Measurements from ENCODE around the gene GATAD1. TPM values are rescaled to one million over a fixed set of nuclear protein-coding genes. Genes with fewer than 3 reads are reported as not detected.

Gene GATAD1
- total RNA-seq, 1 experiment from 2014 or later = 27.0 TPM

- H3K27me3 ChIP-seq (ENCODE audit: control insufficient read depth, insufficient read depth, low read length) = peaks cover 7% of the 10 kb centered on the region; the same call in 1 of the 2 replicates
- ATAC-seq (no peak), DNase-seq (ENCODE audit: low read depth, low spot score) (no peak)
- ChIA-PET POLR2A (no interaction called here), CTCF (interaction anchor here (1.2 kb wide), 1 partner anchor 11 kb away, joined by 6 read pairs; no protein-coding TSS in a partner anchor)
- H3K27ac ChIP-seq (ENCODE audit: low read length) = no peak overlapping the region
- no peaks in the 10 kb centered on the region for H3K9me3 ChIP-seq (ENCODE audit: control insufficient read depth, insufficient read depth, low read depth, low read length)
- no TSS peak for BruUV-seq (replicated peaks)
- H3K4me3 ChIP-seq (ENCODE audit: low read depth in 2 of 2, low read length in 2 of 2) = no peak overlapping the region
- no peaks in the 10 kb centered on the region for H3K4me1 ChIP-seq (ENCODE audit: control insufficient read depth, insufficient read depth, low read length)
- TF ChIP-seq REST (IDR thresholded peaks at IDR 0.05; ENCODE audit: insufficient read depth in 1 of 2, low read depth in 2 of 2, low read length in 1 of 2) (no peak), TCF7L2 (IDR thresholded peaks at IDR 0.05; ENCODE audit: low read depth, low read length) (no peak), SIN3A (IDR thresholded peaks at IDR 0.05; ENCODE audit: borderline replicate concordance, insufficient read depth, low read depth, low read length) (no peak), POLR2AphosphoS5 (IDR thresholded peaks at IDR 0.05; ENCODE audit: low read depth, low read length) (no peak)
- TF ChIP-seq, protein P1, sequence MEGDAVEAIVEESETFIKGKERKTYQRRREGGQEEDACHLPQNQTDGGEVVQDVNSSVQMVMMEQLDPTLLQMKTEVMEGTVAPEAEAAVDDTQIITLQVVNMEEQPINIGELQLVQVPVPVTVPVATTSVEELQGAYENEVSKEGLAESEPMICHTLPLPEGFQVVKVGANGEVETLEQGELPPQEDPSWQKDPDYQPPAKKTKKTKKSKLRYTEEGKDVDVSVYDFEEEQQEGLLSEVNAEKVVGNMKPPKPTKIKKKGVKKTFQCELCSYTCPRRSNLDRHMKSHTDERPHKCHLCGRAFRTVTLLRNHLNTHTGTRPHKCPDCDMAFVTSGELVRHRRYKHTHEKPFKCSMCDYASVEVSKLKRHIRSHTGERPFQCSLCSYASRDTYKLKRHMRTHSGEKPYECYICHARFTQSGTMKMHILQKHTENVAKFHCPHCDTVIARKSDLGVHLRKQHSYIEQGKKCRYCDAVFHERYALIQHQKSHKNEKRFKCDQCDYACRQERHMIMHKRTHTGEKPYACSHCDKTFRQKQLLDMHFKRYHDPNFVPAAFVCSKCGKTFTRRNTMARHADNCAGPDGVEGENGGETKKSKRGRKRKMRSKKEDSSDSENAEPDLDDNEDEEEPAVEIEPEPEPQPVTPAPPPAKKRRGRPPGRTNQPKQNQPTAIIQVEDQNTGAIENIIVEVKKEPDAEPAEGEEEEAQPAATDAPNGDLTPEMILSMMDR (IDR thresholded peaks at IDR 0.05) = no peak
- intact Hi-C loops (cut with micrococcal nuclease; ENCODE audit: unreplicated experiment) (no loop called here), in situ Hi-C loops (cut with HindIII; ENCODE audit: low pct_unique_long_range_greater_than_20kb, low sequenced_read_pairs) (no loop called here)
- H3K36me3 ChIP-seq (ENCODE audit: control insufficient read depth, insufficient read depth, low read length) = no peaks in the 10 kb centered on the region
Measured at GRCh38 chr7:92413550-92413949, 33.7 kb upstream of the GATAD1 start.

GRCh38 chr7:92415225-92415624 is 32.1 kb upstream of the GATAD1 start:
- no peak overlapping the region for H3K4me3 ChIP-seq (ENCODE audit: low read depth in 2 of 2, low read length in 2 of 2)
- no peak for TF ChIP-seq SIN3A (IDR thresholded peaks at IDR 0.05; ENCODE audit: borderline replicate concordance, insufficient read depth, low read depth, low read length)
- TF ChIP-seq REST (IDR thresholded peaks at IDR 0.05; ENCODE audit: insufficient read depth in 1 of 2, low read depth in 2 of 2, low read length in 1 of 2) = no peak
- no peak for TF ChIP-seq POLR2AphosphoS5 (IDR thresholded peaks at IDR 0.05; ENCODE audit: low read depth, low read length)
- TF ChIP-seq TCF7L2 (IDR thresholded peaks at IDR 0.05; ENCODE audit: low read depth, low read length) = no peak
- TF ChIP-seq, protein P1 (IDR thresholded peaks at IDR 0.05) = no peak
- intact Hi-C loops (cut with micrococcal nuclease; ENCODE audit: unreplicated experiment) (no loop called here), in situ Hi-C loops (cut with HindIII; ENCODE audit: low pct_unique_long_range_greater_than_20kb, low sequenced_read_pairs) (no loop called here)
- POLR2A ChIA-PET = no interaction called here
- no peaks in the 10 kb centered on the region for H3K36me3 ChIP-seq (ENCODE audit: control insufficient read depth, insufficient read depth, low read length)
- H3K27ac ChIP-seq (ENCODE audit: low read length) = no peak overlapping the region
- BruUV-seq (replicated peaks) = no TSS peak
- no peaks in the 10 kb centered on the region for H3K9me3 ChIP-seq (ENCODE audit: control insufficient read depth, insufficient read depth, low read depth, low read length)
- DNase-seq (ENCODE audit: low read depth, low spot score) (no peak), ATAC-seq (no peak)
- CTCF ChIA-PET = interaction anchor here (1.2 kb wide), 1 partner anchor 9 kb away, joined by 3 read pairs; no protein-coding TSS in a partner anchor
- no peaks in the 10 kb centered on the region for H3K4me1 ChIP-seq (ENCODE audit: control insufficient read depth, insufficient read depth, low read length)
- H3K27me3 ChIP-seq (ENCODE audit: control insufficient read depth, insufficient read depth, low read length) = peaks cover 7% of the 10 kb centered on the region; the same call in 1 of the 2 replicates

Measured in Panc1 (cell line).